ENCODE measurements around the gene LBHD2. TPM values are rescaled to one million over a fixed set of nuclear protein-coding genes. Genes with fewer than 3 reads are reported as not detected.
A peak's percentile ranks its signal among the peaks of the same experiment; 100 is the strongest.

The LBHD2 gene
- total and polyA plus RNA-seq, 2 of the 13 experiments (the other 11 are each of a cell fraction or from before 2014, with no cell fraction given): 0.67 to 1.00 TPM

- TF ChIP-seq, protein P1, sequence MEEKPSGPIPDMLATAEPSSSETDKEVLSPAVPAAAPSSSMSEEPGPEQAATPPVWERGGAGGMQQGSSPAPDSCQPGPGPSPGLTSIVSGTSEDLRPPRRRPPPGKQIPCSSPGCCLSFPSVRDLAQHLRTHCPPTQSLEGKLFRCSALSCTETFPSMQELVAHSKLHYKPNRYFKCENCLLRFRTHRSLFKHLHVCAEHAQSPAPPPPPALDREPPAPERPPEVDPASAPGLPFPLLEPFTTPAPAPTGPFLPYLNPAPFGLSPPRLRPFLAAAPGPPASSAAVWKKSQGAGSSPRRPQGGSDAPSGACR (CRISPR knock-in tag; IDR thresholded peaks at IDR 0.05): 0 out of 2 replicates have a peak, but pooled peaks have one; percentile 47
- TF ChIP-seq CCDC6 (CRISPR knock-in tag; IDR thresholded peaks at IDR 0.05): peak; percentile 48; the same call in 1 of the 2 replicates
- TF ChIP-seq NKX3-1 (CRISPR knock-in tag; IDR thresholded peaks at IDR 0.05): peak; percentile 28; the same call in 1 of the 2 replicates
- TF ChIP-seq FOSL2 (CRISPR knock-in tag; IDR thresholded peaks at IDR 0.05): peak; percentile 39; the same call in 1 of the 2 replicates
- peak; percentile 64; the same call in 1 of the 2 replicates for TF ChIP-seq ERF (CRISPR knock-in tag; IDR thresholded peaks at IDR 0.05)
- TF ChIP-seq ZNF800 (CRISPR knock-in tag; IDR thresholded peaks at IDR 0.05): 0 out of 2 replicates have a peak, but pooled peaks have one; percentile 30
- peak; percentile 39; the same call in 1 of the 2 replicates for TF ChIP-seq IRF2 (CRISPR knock-in tag; IDR thresholded peaks at IDR 0.05)
- peak; percentile 73; the same call in 1 of the 2 replicates for TF ChIP-seq NCOA1 (CRISPR knock-in tag; IDR thresholded peaks at IDR 0.05)
- TF ChIP-seq HOXA5 (CRISPR knock-in tag; IDR thresholded peaks at IDR 0.05): 0 out of 2 replicates have a peak, but pooled peaks have one; percentile 23
- TF ChIP-seq KLF12 (CRISPR knock-in tag; IDR thresholded peaks at IDR 0.05; ENCODE audit: borderline replicate concordance): peak; percentile 29; the same call in 1 of the 2 replicates
- peak; percentile 41; the same call in 1 of the 2 replicates for TF ChIP-seq IKZF5 (CRISPR knock-in tag; IDR thresholded peaks at IDR 0.05)
- peak; percentile 90 for TF ChIP-seq ZMYM3 (CRISPR knock-in tag; IDR thresholded peaks at IDR 0.05)
- TF ChIP-seq, protein P2, sequence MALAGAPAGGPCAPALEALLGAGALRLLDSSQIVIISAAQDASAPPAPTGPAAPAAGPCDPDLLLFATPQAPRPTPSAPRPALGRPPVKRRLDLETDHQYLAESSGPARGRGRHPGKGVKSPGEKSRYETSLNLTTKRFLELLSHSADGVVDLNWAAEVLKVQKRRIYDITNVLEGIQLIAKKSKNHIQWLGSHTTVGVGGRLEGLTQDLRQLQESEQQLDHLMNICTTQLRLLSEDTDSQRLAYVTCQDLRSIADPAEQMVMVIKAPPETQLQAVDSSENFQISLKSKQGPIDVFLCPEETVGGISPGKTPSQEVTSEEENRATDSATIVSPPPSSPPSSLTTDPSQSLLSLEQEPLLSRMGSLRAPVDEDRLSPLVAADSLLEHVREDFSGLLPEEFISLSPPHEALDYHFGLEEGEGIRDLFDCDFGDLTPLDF (CRISPR knock-in tag; IDR thresholded peaks at IDR 0.05): 0 out of 2 replicates have a peak, but pooled peaks have one; percentile 21
- TF ChIP-seq NCOA2 (CRISPR knock-in tag; IDR thresholded peaks at IDR 0.05): peak; percentile 29; the same call in 1 of the 2 replicates
- TF ChIP-seq SIX1 (CRISPR knock-in tag; IDR thresholded peaks at IDR 0.05; ENCODE audit: borderline replicate concordance): 0 out of 2 replicates have a peak, but pooled peaks have one; percentile 27
- peak; percentile 47 for TF ChIP-seq GATAD1 (CRISPR knock-in tag; IDR thresholded peaks at IDR 0.05)
- peak; percentile 62; the same call in 1 of the 2 replicates for TF ChIP-seq HOXD1 (CRISPR knock-in tag; IDR thresholded peaks at IDR 0.05)
- 0 out of 2 replicates have a peak, but pooled peaks have one; percentile 61 for TF ChIP-seq ZNF607 (CRISPR knock-in tag; IDR thresholded peaks at IDR 0.05; ENCODE audit: borderline replicate concordance)
- peak; percentile 64; the same call in 1 of the 2 replicates for TF ChIP-seq SALL2 (CRISPR knock-in tag; IDR thresholded peaks at IDR 0.05)
- peak; percentile 23; the same call in 1 of the 2 replicates for TF ChIP-seq ZBTB14 (CRISPR knock-in tag; IDR thresholded peaks at IDR 0.05)
- peak; percentile 71; the same call in 1 of the 2 replicates for TF ChIP-seq REPIN1 (CRISPR knock-in tag; IDR thresholded peaks at IDR 0.05; ENCODE audit: borderline replicate concordance, low read depth)
- TF ChIP-seq, protein P3, sequence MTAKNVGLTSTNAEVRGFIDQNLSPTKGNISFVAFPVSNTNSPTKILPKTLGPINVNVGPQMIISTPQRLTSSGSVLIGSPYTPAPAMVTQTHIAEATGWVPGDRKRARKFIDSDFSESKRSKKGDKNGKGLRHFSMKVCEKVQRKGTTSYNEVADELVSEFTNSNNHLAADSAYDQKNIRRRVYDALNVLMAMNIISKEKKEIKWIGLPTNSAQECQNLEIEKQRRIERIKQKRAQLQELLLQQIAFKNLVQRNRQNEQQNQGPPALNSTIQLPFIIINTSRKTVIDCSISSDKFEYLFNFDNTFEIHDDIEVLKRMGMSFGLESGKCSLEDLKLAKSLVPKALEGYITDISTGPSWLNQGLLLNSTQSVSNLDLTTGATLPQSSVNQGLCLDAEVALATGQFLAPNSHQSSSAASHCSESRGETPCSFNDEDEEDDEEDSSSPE (CRISPR knock-in tag; IDR thresholded peaks at IDR 0.05): peak; percentile 45; the same call in 1 of the 2 replicates
Measured at GRCh38 chr14:103115086-103115679, 31.2 kb downstream of the LBHD2 start (continued).
